Smooth muscle cell (in vitro differentiated cells): ENCODE data around the gene RNF40. TPM values are rescaled to one million over a fixed set of nuclear protein-coding genes. Genes with fewer than 3 reads are reported as not detected.

Experiments used
- DNase-seq: peaks from one replicate; lab custom pipeline; 2025; ENCODE audit not compliant: unreplicated experiment; lab: John Stamatoyannopoulos, UW
- H2AFZ ChIP-seq: fragments of 200-600 bp; sonication (generic); 2 replicates; pipeline ENCODE4 v1.6.0; 2016; ENCODE audit warnings: antibody characterized with exemption, low read depth, mild to moderate bottlenecking
- H3F3A ChIP-seq: fragments of 200-600 bp; sonication (generic); 2 replicates; pipeline ENCODE4 v1.6.0; 2017; ENCODE audit warnings: antibody characterized with exemption, low read depth
- H3K27ac ChIP-seq: fragments of 200-600 bp; sonication (generic); 2 replicates; pipeline ENCODE4 v1.5.1; 2016; ENCODE audit warnings: low read depth, mild to moderate bottlenecking
- H3K27me3 ChIP-seq: fragments of 200-600 bp; sonication (generic); 2 replicates; pipeline ENCODE4 v1.6.1; 2016; ENCODE audit warnings: low read depth, mild to moderate bottlenecking
- H3K36me3 ChIP-seq: fragments of 200-600 bp; sonication (generic); 2 replicates; pipeline ENCODE4 v1.5.1; 2016; ENCODE audit warnings: low read depth
- H3K4me1 ChIP-seq: fragments of 200-600 bp; sonication (generic); 2 replicates; pipeline ENCODE4 v1.5.1; 2016; ENCODE audit warnings: low read depth
- H3K4me2 ChIP-seq: fragments of 200-600 bp; sonication (generic); 2 replicates; pipeline ENCODE4 v1.6.0; 2016; ENCODE audit warnings: mild to moderate bottlenecking
- H3K4me3 ChIP-seq: fragments of 200-600 bp; sonication (generic); 2 replicates; pipeline ENCODE4 v1.5.1; 2016; ENCODE audit warnings: mild to moderate bottlenecking
- H3K79me2 ChIP-seq: fragments of 200-600 bp; sonication (generic); 2 replicates; pipeline ENCODE4 v1.6.0; 2016; ENCODE audit warnings: low read depth, mild to moderate bottlenecking
- H3K9ac ChIP-seq: fragments of 200-600 bp; sonication (generic); 2 replicates; pipeline ENCODE4 v1.6.0; 2016; ENCODE audit warnings: low read depth
- H3K9me3 ChIP-seq: fragments of 200-600 bp; sonication (generic); replicated peaks from 2 replicates; pipeline ENCODE4 v1.5.1; 2016; ENCODE audit warnings: low read depth
- H4K20me1 ChIP-seq: fragments of 200-600 bp; sonication (generic); 2 replicates; pipeline ENCODE4 v1.6.0; 2016; ENCODE audit warnings: low read depth
- CTCF ChIP-seq: fragments of 200-600 bp; sonication (generic); IDR thresholded peaks from 2 replicates; pipeline ENCODE4 v1.5.1; 2017; ENCODE audit warnings: borderline replicate concordance, mild to moderate bottlenecking, antibody characterized with exemption; ENCODE audit not compliant: insufficient read depth, poor library complexity, severe bottlenecking
- WGBS: methylation state at CpG from one replicate; pipeline ENCODE4 v1.1.7; 2016; ENCODE audit warnings: low lambda C conversion rate; 5-methylcytosine and 5-hydroxymethylcytosine counted together
- polyA plus RNA-seq: library from polyadenylated mRNA; unstranded; fragments of >200 nt; fragmentation: Nextera tagmentation; extraction: Ambion mirVana; gene quantifications from 2 replicates; pipeline ENCODE4 v1.2.1, GENCODE V29; 2016
- total RNA-seq: library from RNA; depleted of rRNA; stranded (reverse); fragments of >200 nt; gene quantifications from 2 replicates; pipeline ENCODE4 v1.2.3, GENCODE V29; 2014

The RNF40 gene
- total and polyA plus RNA-seq, 2 experiments from 2014 or later = 66.1 to 92.5 TPM

GRCh38 chr16:30766206-30766932 lies 4.2 kb downstream of the RNF40 start:
- Histone ChIP-seq H3K9me3 (no peaks in the 10 kb centered on the region), H3K9ac (no peak overlapping the region), H3K27me3 (no peaks in the 10 kb centered on the region), H3K27ac (no peak overlapping the region), H3F3A (no peaks in the 10 kb centered on the region), H3K79me2 (peaks cover 31% of the 10 kb centered on the region), H3K4me1 (peaks cover 11% of the 10 kb centered on the region), H3K4me3 (no peak overlapping the region), H3K36me3 (peaks cover 13% of the 10 kb centered on the region), H3K4me2 (no peak overlapping the region), H4K20me1 (peaks cover 8% of the 10 kb centered on the region), H2AFZ (no peak overlapping the region)
- DNase-seq = no peak
- 97% methylated on average over 29 of the region's 29 CpGs for WGBS
- no peak for TF ChIP-seq CTCF

GRCh38 chr16:30766933-30767284 lies 4.8 kb downstream of the RNF40 start:
- H3K27ac ChIP-seq = no peak overlapping the region
- no peak overlapping the region for H2AFZ ChIP-seq
- WGBS = 95% methylated on average over 4 of the region's 4 CpGs

GRCh38 chr16:30767767-30768465 lies 5.8 kb downstream of the RNF40 start:
- Histone ChIP-seq H4K20me1 (peaks cover 8% of the 10 kb centered on the region), H3K4me1 (peaks cover 8% of the 10 kb centered on the region), H3K4me2 (no peak overlapping the region), H3K79me2 (peaks cover 23% of the 10 kb centered on the region), H3K27ac (no peak overlapping the region), H2AFZ (no peak overlapping the region), H3K36me3 (peaks cover 13% of the 10 kb centered on the region), H3F3A (no peaks in the 10 kb centered on the region), H3K9ac (no peak overlapping the region), H3K27me3 (no peaks in the 10 kb centered on the region), H3K4me3 (no peak overlapping the region), H3K9me3 (no peaks in the 10 kb centered on the region)
- no peak for TF ChIP-seq CTCF
- 98% methylated on average over 18 of the region's 18 CpGs for WGBS
- no peak for DNase-seq

More at GRCh38 chr16:30766933-30767284, 4.8 kb downstream of the RNF40 start:
- Histone ChIP-seq H4K20me1 (peaks cover 8% of the 10 kb centered on the region), H3K9ac (no peak overlapping the region), H3K4me1 (peaks cover 11% of the 10 kb centered on the region), H3K36me3 (peaks cover 13% of the 10 kb centered on the region), H3K4me2 (no peak overlapping the region), H3K9me3 (no peaks in the 10 kb centered on the region), H3K79me2 (peaks cover 31% of the 10 kb centered on the region), H3F3A (no peaks in the 10 kb centered on the region), H3K27me3 (no peaks in the 10 kb centered on the region), H3K4me3 (no peak overlapping the region)
- DNase-seq = no peak
- no peak for TF ChIP-seq CTCF
